OCI-LY7 (cell line): ENCODE results near the gene ACOT12. TPM values are rescaled to one million over a fixed set of nuclear protein-coding genes. Genes with fewer than 3 reads are reported as not detected.

Source experiments
- BruUV-seq: library from RNA; stranded (reverse); fragments of 400-500 nt; replicated peaks from 2 replicates; lab custom pipeline; 2021; lab: Mats Ljungman, UMichigan
- CTCF ChIA-PET: fragments of 300-600 bp; sonication (Branson Sonifier 250); formaldehyde crosslinking; loops from one replicate; lab custom pipeline; 2022; ENCODE audit warnings: antibody characterized with exemption; ENCODE audit not compliant: unreplicated experiment; lab: Charles Lee
- POLR2A ChIA-PET: fragments of 300-600 bp; sonication (Branson Sonifier 250); formaldehyde crosslinking; loops from one replicate; lab custom pipeline; 2022; ENCODE audit warnings: antibody characterized with exemption; lab: Charles Lee
- DNase-seq: peaks from one replicate; pipeline ENCODE4 v3.0.0-alpha.2; 2015; ENCODE audit warnings: low spot score
- H2AFZ ChIP-seq: fragments of 200-600 bp; sonication (generic), shearing (Covaris generic); 2 replicates; pipeline ENCODE4 v1.6.1; 2014; ENCODE audit warnings: mild to moderate bottlenecking, antibody characterized with exemption, low read length, moderate library complexity
- H3K27ac ChIP-seq: fragments of 200-600 bp; sonication (generic); 2 replicates; pipeline ENCODE4 v1.5.1; 2014; ENCODE audit warnings: mixed run types, low read depth, mild to moderate bottlenecking, moderate library complexity, low read length, inconsistent platforms; ENCODE audit not compliant: poor library complexity, severe bottlenecking
- H3K36me3 ChIP-seq: fragments of 200-600 bp; sonication (generic); 2 replicates; pipeline ENCODE4 v1.6.1; 2014; ENCODE audit warnings: mild to moderate bottlenecking, antibody characterized with exemption, low read length, moderate library complexity, mixed read lengths; ENCODE audit not compliant: insufficient read depth
- H3K4me1 ChIP-seq: fragments of 200-600 bp; sonication (generic); 2 replicates; pipeline ENCODE4 v1.5.1; 2014; ENCODE audit warnings: mild to moderate bottlenecking, low read length; ENCODE audit not compliant: insufficient read depth, poor library complexity, severe bottlenecking
- H3K4me2 ChIP-seq: fragments of 200-600 bp; sonication (generic); 2 replicates; pipeline ENCODE4 v1.6.1; 2014; ENCODE audit warnings: mild to moderate bottlenecking, low read length
- H3K4me3 ChIP-seq: fragments of 200-600 bp; sonication (generic); 2 replicates; pipeline ENCODE4 v1.5.1; 2014; ENCODE audit warnings: mild to moderate bottlenecking, low read depth, low read length; ENCODE audit not compliant: poor library complexity, severe bottlenecking
- H3K79me2 ChIP-seq: fragments of 200-600 bp; sonication (generic); 2 replicates; pipeline ENCODE4 v1.6.1; 2016; ENCODE audit warnings: low read depth, mild to moderate bottlenecking, low read length, moderate library complexity, mixed read lengths; ENCODE audit not compliant: insufficient read depth
- H3K9me2 ChIP-seq: fragments of 200-600 bp; sonication (generic); 2 replicates; pipeline ENCODE4 v1.6.1; 2016; ENCODE audit warnings: mild to moderate bottlenecking, low read length, mixed read lengths; ENCODE audit not compliant: insufficient read depth
- H3K9me3 ChIP-seq: fragments of 200-600 bp; sonication (generic); 2 replicates; pipeline ENCODE4 v1.6.1; 2014; ENCODE audit warnings: mild to moderate bottlenecking, mixed run types, low read length, mixed read lengths
- H4K20me1 ChIP-seq: fragments of 200-600 bp; sonication (generic); 2 replicates; pipeline ENCODE4 v1.6.1; 2014; ENCODE audit warnings: mild to moderate bottlenecking, antibody characterized with exemption, low read length, moderate library complexity, mixed read lengths; ENCODE audit not compliant: insufficient read depth
- EZH2phosphoT487 ChIP-seq: fragments of 200-600 bp; sonication (generic); IDR thresholded peaks from 2 replicates; pipeline ENCODE4 v1.6.1; 2018; ENCODE audit warnings: low read depth, borderline replicate concordance, mild to moderate bottlenecking, mixed run types, antibody characterized with exemption, low read length, moderate library complexity, mixed read lengths
- intact Hi-C: fragments of 100-400 bp; cut with micrococcal nuclease; formaldehyde crosslinking; loops from one replicate; pipeline ENCODE4 v1.10.0; 2022; ENCODE audit not compliant: unreplicated experiment
- total RNA-seq, 2 experiments: library from RNA; depleted of rRNA in 1 of 2; stranded (reverse); fragments of >200 nt in 1 of 2; shearing (Covaris generic) in 1 of 2; gene quantifications; 2 replicates each; pipeline ENCODE4 v1.2.3, GENCODE V29; 2014 to 2022
- TF ChIP-seq, protein P1 (sequence below): fragments of 200-600 bp; sonication (generic); conservative IDR thresholded peaks from 2 replicates; pipeline ENCODE4 v1.5.1; 2014; ENCODE audit warnings: mild to moderate bottlenecking, antibody characterized with exemption, low read length, moderate library complexity, mixed read lengths

ACOT12 gene
- total RNA-seq, 2 experiments from 2014 or later: 0.27 to 0.35 TPM

DNA sequence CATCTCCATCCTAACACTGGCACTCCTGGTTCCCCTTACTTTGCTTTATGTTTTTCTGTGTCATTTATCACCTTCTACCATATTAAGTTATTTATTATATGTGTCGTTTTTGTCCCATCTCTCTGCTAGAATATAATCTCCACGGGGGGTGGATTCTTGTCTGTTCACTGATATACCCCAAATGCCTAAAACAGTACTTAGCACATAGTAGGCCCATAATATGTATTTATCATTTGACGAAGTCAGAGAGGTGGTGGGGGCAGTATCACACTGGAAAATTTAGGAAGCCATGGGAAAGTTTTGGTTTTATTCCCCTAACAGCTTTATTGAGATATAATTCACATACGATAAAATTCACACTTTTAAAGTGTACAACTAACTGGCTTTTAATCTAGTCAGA is 78.1 kb downstream of the ACOT12 start:
- Histone ChIP-seq H3K4me2 (no peak overlapping the region), H3K4me3 (no peak overlapping the region), H2AFZ (no peak overlapping the region), H3K27ac (no peak overlapping the region), H4K20me1 (no peaks in the 10 kb centered on the region), H3K4me1 (no peaks in the 10 kb centered on the region), H3K9me3 (no peaks in the 10 kb centered on the region), H3K36me3 (peaks cover 19% of the 10 kb centered on the region; the same call in 1 of the 2 replicates), H3K9me2 (no peaks in the 10 kb centered on the region), H3K79me2 (no peaks in the 10 kb centered on the region)
- TF ChIP-seq, protein P1, sequence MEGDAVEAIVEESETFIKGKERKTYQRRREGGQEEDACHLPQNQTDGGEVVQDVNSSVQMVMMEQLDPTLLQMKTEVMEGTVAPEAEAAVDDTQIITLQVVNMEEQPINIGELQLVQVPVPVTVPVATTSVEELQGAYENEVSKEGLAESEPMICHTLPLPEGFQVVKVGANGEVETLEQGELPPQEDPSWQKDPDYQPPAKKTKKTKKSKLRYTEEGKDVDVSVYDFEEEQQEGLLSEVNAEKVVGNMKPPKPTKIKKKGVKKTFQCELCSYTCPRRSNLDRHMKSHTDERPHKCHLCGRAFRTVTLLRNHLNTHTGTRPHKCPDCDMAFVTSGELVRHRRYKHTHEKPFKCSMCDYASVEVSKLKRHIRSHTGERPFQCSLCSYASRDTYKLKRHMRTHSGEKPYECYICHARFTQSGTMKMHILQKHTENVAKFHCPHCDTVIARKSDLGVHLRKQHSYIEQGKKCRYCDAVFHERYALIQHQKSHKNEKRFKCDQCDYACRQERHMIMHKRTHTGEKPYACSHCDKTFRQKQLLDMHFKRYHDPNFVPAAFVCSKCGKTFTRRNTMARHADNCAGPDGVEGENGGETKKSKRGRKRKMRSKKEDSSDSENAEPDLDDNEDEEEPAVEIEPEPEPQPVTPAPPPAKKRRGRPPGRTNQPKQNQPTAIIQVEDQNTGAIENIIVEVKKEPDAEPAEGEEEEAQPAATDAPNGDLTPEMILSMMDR: no peak
- TF ChIP-seq EZH2phosphoT487: no peak
- POLR2A ChIA-PET: no interaction called here
- intact Hi-C loops: no loop called here
- no TSS peak for BruUV-seq
- CTCF ChIA-PET: no interaction called here
- no peak for DNase-seq

DNA sequence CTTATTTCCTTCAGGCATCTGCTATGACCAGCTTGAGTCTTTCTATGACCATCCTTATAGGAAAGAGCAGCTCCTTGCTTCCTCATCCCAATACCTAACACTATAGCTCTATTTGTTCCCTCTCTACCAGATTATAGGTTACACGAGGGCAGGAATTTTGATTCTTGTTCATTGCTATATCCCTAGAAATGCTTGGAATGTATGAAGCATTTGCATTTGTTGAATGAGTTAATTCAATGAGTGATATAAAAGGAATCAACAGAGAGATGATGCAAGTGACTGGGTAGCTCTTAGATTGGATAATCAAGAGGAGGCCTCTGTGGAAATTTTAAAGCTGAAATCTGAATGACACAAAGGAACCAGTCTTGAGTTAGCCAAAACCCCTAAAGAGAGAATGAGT is 78.6 kb downstream of the ACOT12 start:
- ChIA-PET CTCF (no interaction called here), POLR2A (interaction anchor here (3.4 kb wide), 1 partner anchor 13 kb away, joined by 14 read pairs; the partner anchor contains the start of gene ZCCHC9)
- no peak overlapping the region for H3K4me3 ChIP-seq
- H3K9me3 ChIP-seq: no peaks in the 10 kb centered on the region
- no peak for DNase-seq
- TF ChIP-seq EZH2phosphoT487: no peak
- TF ChIP-seq, protein P1: no peak
- intact Hi-C loops: no loop called here
- peaks cover 19% of the 10 kb centered on the region; the same call in 1 of the 2 replicates for H3K36me3 ChIP-seq
- H3K4me1 ChIP-seq: no peaks in the 10 kb centered on the region
- BruUV-seq: no TSS peak
- H3K27ac ChIP-seq: no peak overlapping the region
- no peaks in the 10 kb centered on the region for H4K20me1 ChIP-seq
- H2AFZ ChIP-seq: no peak overlapping the region
- H3K4me2 ChIP-seq: no peak overlapping the region
- no peaks in the 10 kb centered on the region for H3K9me2 ChIP-seq
- no peaks in the 10 kb centered on the region for H3K79me2 ChIP-seq

DNA sequence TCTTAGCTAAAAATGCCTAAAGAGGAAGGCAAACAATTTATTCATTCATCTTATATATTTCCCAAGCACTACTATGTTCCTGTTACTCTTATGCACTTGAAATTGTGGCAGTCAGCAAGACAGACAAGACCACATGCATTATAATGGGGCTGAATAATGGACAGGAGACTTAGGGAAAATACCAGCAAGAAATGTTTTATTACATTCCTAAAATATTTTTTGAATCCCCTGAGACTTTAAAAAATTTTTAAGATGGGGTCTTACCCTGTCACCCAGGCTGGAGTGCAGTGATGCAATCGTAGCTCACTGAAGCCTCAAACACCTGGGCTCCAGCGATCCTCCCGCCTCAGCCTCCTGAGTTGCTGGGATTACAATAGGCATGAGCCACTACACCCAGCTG is 79.4 kb downstream of the ACOT12 start:
- Histone ChIP-seq H3K9me2 (no peaks in the 10 kb centered on the region), H4K20me1 (no peaks in the 10 kb centered on the region), H3K36me3 (peaks cover 19% of the 10 kb centered on the region; the same call in 1 of the 2 replicates), H2AFZ (no peak overlapping the region), H3K4me1 (no peaks in the 10 kb centered on the region), H3K79me2 (no peaks in the 10 kb centered on the region), H3K27ac (no peak overlapping the region), H3K4me3 (no peak overlapping the region), H3K4me2 (no peak overlapping the region), H3K9me3 (no peaks in the 10 kb centered on the region)
- no peak for DNase-seq
- intact Hi-C loops: no loop called here
- BruUV-seq: no TSS peak
- ChIA-PET POLR2A (interaction anchor here (0.5 to 3.4 kb wide), 4 partner anchors 10 to 1364 kb away, joined by 3 to 14 read pairs (median 3); partner anchors contain the start of gene ZCCHC9), CTCF (no interaction called here)
- TF ChIP-seq, protein P1: no peak
- TF ChIP-seq EZH2phosphoT487: no peak
